A549 (cell line): Measurements from ENCODE around the gene INSC.

Experiments used
- ATOH8 ChIP-seq: fragments of 250-450 bp; sonication (Bioruptor Pico); IDR thresholded peaks from 2 replicates; pipeline ENCODE4 v1.5.0; 2020; ENCODE audit warnings: low read depth, mild to moderate bottlenecking, moderate library complexity
- EP300 ChIP-seq, 2 experiments: fragments of >200 bp; sonication (Bioruptor Twin); formaldehyde crosslinking; IDR thresholded peaks; 2 replicates in 1 of 2; 3 replicates in 1 of 2; pipeline ENCODE4 v1.6.1; 2016 to 2017
- MAZ ChIP-seq: fragments of 150-350 bp; IDR thresholded peaks from 2 replicates; pipeline ENCODE4 v1.6.1; 2014; ENCODE audit warnings: antibody characterized with exemption, low read depth, low read length, borderline replicate concordance
- PHF8 ChIP-seq: fragments of 200-600 bp; sonication (generic); IDR thresholded peaks from 2 replicates; pipeline ENCODE4 v1.6.1; 2016; ENCODE audit warnings: low read depth, mild to moderate bottlenecking, antibody characterized with exemption, moderate library complexity, borderline replicate concordance
- POLR2A ChIP-seq: IDR thresholded peaks from 2 replicates; pipeline ENCODE4 v1.6.1; 2012; ENCODE audit warnings: mild to moderate bottlenecking, low read length
- RAD21 ChIP-seq, 2 experiments: fragments of >200 bp in 1 of 2; sonication (Bioruptor Twin) in 1 of 2; formaldehyde crosslinking in 1 of 2; IDR thresholded peaks in 1 of 2; conservative IDR thresholded peaks in 1 of 2; 2 replicates in 1 of 2; 3 replicates in 1 of 2; pipeline ENCODE4 v1.6.1; 2012 to 2018; ENCODE audit warnings: inconsistent platforms in 1 of 2
- TF ChIP-seq, protein P1 (sequence below): IDR thresholded peaks from 2 replicates; pipeline ENCODE4 v1.6.1; 2012
- TF ChIP-seq, protein P2 (sequence below): fragments of >200 bp; sonication (Bioruptor Twin); formaldehyde crosslinking; IDR thresholded peaks from 3 replicates; pipeline ENCODE4 v1.5.1; 2016

DNA sequence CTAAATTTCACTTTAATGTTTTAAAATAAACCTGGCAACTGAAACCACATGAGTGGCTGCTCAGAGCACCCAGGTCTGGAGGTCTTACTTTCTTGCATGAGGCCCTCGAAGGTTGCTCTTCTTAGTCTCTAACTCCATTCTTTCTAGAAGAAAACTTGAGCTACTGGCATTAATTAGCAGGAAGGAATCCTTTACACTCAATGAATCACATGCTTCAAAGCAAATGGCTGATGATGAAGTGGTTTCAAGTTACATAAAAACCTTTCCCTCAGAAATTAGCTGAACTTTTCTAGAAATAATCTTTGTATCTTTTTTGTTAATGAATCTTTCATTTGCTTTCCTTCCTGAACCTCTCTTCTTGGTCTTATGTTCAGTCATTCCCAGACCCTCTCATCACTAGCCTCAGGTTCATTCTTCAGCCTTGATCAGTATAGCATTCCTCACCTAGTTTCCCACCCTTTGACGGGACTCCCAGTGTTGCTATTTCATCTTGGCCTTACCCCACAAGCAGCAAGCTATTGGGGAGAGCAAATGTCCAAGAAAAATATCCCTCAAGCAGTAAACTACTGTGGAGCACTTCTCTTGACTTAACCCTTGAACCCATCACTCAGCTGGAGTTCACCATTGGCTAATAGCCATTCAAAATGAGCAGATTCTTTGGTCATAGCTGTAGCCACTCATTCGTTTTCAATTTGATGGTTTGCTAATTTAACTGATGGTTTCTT, 75.1 kb downstream of the INSC start:
- TF ChIP-seq POLR2A (no peak), ATOH8 (no peak), MAZ (no peak), EP300 (IDR thresholded peaks at IDR 0.05) (no peak), PHF8 (no peak), RAD21 (conservative IDR thresholded peaks at IDR 0.05 in 1 of 2, IDR thresholded peaks at IDR 0.05 in 1 of 2) (no peak)
- TF ChIP-seq, protein P1, sequence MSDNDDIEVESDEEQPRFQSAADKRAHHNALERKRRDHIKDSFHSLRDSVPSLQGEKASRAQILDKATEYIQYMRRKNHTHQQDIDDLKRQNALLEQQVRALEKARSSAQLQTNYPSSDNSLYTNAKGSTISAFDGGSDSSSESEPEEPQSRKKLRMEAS = no peak
- TF ChIP-seq, protein P2, sequence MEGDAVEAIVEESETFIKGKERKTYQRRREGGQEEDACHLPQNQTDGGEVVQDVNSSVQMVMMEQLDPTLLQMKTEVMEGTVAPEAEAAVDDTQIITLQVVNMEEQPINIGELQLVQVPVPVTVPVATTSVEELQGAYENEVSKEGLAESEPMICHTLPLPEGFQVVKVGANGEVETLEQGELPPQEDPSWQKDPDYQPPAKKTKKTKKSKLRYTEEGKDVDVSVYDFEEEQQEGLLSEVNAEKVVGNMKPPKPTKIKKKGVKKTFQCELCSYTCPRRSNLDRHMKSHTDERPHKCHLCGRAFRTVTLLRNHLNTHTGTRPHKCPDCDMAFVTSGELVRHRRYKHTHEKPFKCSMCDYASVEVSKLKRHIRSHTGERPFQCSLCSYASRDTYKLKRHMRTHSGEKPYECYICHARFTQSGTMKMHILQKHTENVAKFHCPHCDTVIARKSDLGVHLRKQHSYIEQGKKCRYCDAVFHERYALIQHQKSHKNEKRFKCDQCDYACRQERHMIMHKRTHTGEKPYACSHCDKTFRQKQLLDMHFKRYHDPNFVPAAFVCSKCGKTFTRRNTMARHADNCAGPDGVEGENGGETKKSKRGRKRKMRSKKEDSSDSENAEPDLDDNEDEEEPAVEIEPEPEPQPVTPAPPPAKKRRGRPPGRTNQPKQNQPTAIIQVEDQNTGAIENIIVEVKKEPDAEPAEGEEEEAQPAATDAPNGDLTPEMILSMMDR = no peak
